ENCODE measurements around the gene CITED2. TPM values are rescaled to one million over a fixed set of nuclear protein-coding genes. Genes with fewer than 3 reads are reported as not detected.

CITED2 gene
- total RNA-seq, 1 experiment from 2014 or later: 63.4 TPM

DNA sequence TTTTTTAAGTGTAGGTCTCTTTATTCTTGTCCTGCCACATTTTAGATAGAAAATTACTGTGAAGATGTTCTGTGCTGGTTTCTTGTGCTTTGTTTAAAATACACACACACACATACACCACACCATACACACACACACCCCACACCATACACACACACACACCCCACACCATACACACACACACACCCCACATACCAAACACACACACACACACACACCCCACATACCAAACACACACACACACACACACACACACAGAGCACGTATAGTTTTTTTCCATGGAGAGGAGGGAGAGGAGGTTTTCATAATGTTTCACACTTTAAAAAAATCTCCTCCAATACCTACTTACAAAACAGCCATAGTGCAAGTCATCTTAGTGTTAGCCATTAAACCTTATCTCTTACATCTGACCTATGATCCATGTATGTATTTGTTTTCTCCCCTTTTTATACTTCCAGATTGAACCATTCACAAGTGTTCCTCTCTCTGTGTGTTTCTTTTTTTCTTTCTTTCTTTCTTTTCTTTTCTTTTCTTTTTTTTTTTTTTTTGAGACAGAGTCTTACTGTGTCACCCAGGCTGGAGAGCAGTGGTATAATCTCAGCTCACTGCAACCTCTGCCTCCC is 19.7 kb upstream of the CITED2 start:
- ChIA-PET POLR2A (no interaction called here), CTCF (no interaction called here)
- peaks cover 14% of the 10 kb centered on the region for H3K4me1 Mint-ChIP-seq
- H3K4me3 Mint-ChIP-seq: no peak overlapping the region
- ATAC-seq: no peak
- no peak overlapping the region for H3K27ac Mint-ChIP-seq
- TF ChIP-seq, protein P1, sequence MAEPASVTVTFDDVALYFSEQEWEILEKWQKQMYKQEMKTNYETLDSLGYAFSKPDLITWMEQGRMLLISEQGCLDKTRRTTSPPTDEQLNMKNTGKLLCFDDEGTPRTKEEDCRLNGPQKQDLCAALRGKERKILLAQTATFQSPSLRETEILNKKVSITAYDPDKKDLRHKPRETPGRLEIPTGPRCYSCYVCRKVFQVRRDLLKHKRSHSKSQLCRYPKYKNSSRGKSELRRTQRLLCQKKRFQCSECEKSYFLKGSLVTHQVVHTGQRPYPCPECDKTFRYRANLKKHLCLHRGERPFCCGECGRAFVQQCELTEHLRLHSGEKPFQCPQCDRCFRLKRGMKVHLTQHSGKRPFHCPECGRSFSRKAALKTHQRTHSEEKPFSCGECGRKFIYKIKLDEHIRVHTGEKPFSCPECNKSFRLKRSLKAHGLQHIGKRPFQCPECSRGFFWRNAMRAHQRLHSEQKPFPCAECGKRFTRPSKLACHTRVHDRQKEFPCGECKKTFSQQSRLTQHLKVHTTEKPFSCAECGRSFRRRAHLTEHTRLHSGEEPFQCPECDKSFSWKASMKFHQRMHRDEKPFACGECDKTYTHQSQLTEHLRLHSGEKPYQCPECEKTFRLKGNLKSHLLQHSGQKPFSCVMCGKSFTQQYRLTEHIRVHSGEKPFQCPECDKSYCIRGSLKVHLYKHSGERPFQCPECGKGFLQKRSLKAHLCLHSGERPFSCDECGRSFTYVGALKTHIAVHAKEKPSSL (CRISPR knock-in tag; conservative IDR thresholded peaks at IDR 0.05): no peak
- TF ChIP-seq, protein P2, sequence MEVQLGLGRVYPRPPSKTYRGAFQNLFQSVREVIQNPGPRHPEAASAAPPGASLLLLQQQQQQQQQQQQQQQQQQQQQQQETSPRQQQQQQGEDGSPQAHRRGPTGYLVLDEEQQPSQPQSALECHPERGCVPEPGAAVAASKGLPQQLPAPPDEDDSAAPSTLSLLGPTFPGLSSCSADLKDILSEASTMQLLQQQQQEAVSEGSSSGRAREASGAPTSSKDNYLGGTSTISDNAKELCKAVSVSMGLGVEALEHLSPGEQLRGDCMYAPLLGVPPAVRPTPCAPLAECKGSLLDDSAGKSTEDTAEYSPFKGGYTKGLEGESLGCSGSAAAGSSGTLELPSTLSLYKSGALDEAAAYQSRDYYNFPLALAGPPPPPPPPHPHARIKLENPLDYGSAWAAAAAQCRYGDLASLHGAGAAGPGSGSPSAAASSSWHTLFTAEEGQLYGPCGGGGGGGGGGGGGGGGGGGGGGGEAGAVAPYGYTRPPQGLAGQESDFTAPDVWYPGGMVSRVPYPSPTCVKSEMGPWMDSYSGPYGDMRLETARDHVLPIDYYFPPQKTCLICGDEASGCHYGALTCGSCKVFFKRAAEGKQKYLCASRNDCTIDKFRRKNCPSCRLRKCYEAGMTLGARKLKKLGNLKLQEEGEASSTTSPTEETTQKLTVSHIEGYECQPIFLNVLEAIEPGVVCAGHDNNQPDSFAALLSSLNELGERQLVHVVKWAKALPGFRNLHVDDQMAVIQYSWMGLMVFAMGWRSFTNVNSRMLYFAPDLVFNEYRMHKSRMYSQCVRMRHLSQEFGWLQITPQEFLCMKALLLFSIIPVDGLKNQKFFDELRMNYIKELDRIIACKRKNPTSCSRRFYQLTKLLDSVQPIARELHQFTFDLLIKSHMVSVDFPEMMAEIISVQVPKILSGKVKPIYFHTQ (CRISPR knock-in tag; IDR thresholded peaks at IDR 0.05): no peak
- TF ChIP-seq FOXK1 (CRISPR knock-in tag; IDR thresholded peaks at IDR 0.05) (no peak), ATF2 (CRISPR knock-in tag; IDR thresholded peaks at IDR 0.05; ENCODE audit: borderline replicate concordance, low read depth) (no peak), ZNF121 (CRISPR knock-in tag; IDR thresholded peaks at IDR 0.05) (no peak), TCF7 (CRISPR knock-in tag; IDR thresholded peaks at IDR 0.05; ENCODE audit: low read depth) (no peak), IRF1 (CRISPR knock-in tag; IDR thresholded peaks at IDR 0.05) (no peak), OVOL2 (CRISPR knock-in tag; IDR thresholded peaks at IDR 0.05; ENCODE audit: borderline replicate concordance) (no peak), ZNF671 (CRISPR knock-in tag; IDR thresholded peaks at IDR 0.05) (no peak)
- TF ChIP-seq, protein P3, sequence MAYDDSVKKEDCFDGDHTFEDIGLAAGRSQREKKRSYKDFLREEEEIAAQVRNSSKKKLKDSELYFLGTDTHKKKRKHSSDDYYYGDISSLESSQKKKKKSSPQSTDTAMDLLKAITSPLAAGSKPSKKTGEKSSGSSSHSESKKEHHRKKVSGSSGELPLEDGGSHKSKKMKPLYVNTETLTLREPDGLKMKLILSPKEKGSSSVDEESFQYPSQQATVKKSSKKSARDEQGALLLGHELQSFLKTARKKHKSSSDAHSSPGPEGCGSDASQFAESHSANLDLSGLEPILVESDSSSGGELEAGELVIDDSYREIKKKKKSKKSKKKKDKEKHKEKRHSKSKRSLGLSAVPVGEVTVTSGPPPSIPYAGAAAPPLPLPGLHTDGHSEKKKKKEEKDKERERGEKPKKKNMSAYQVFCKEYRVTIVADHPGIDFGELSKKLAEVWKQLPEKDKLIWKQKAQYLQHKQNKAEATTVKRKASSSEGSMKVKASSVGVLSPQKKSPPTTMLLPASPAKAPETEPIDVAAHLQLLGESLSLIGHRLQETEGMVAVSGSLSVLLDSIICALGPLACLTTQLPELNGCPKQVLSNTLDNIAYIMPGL (CRISPR knock-in tag; IDR thresholded peaks at IDR 0.05): no peak
- TF ChIP-seq, protein P4, sequence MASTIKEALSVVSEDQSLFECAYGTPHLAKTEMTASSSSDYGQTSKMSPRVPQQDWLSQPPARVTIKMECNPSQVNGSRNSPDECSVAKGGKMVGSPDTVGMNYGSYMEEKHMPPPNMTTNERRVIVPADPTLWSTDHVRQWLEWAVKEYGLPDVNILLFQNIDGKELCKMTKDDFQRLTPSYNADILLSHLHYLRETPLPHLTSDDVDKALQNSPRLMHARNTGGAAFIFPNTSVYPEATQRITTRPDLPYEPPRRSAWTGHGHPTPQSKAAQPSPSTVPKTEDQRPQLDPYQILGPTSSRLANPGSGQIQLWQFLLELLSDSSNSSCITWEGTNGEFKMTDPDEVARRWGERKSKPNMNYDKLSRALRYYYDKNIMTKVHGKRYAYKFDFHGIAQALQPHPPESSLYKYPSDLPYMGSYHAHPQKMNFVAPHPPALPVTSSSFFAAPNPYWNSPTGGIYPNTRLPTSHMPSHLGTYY (CRISPR knock-in tag; IDR thresholded peaks at IDR 0.05): no peak
- no peak for DNase-seq (ENCODE audit: low spot score)
- H3K36me3 Mint-ChIP-seq: no peaks in the 10 kb centered on the region
- H3K27me3 Mint-ChIP-seq (ENCODE audit: low read depth): peaks cover 67% of the 10 kb centered on the region
- no peaks in the 10 kb centered on the region for H3K9me3 Mint-ChIP-seq

DNA sequence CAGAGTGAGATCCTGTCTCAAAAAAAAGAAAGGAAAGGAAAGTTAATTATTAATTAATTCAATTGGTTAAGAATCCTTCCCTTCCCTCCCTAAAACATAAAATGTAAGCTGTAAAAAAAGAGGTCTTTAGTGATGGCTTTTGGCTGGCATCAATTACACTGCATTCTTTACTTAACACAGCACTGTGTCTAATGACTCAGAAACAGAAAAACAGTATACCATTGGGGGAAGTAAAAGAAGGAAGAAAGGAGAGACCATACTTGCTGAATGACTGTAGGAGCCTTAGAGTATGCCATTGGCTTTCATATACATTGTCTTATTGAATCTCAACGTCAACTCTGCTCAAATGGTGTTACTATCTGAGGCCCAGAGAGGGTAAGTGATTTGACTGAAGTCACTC is 18.3 kb upstream of the CITED2 start:
- CTCF ChIA-PET: no interaction called here
- peaks cover 54% of the 10 kb centered on the region for H3K27me3 Mint-ChIP-seq (ENCODE audit: low read depth)
- no peak for DNase-seq (ENCODE audit: low spot score)

More for the DNA sequence above, 18.3 kb upstream of the CITED2 start:
- no peak for ATAC-seq
- TF ChIP-seq NFE2L1 (CRISPR knock-in tag; IDR thresholded peaks at IDR 0.05) (no peak), ZNF232 (CRISPR knock-in tag; IDR thresholded peaks at IDR 0.05) (no peak), TEAD1 (CRISPR knock-in tag; IDR thresholded peaks at IDR 0.05) (no peak), SOX15 (CRISPR knock-in tag; IDR thresholded peaks at IDR 0.05) (no peak), ZNF219 (CRISPR knock-in tag; IDR thresholded peaks at IDR 0.05; ENCODE audit: borderline replicate concordance) (no peak), NR2C2 (CRISPR knock-in tag; IDR thresholded peaks at IDR 0.05) (no peak)
- POLR2A ChIA-PET: interaction anchor here (0.8 to 1.1 kb wide), 2 partner anchors 19 to 20 kb away, joined by 3 to 4 read pairs; partner anchors contain the start of gene CITED2
- no peaks in the 10 kb centered on the region for H3K9me3 Mint-ChIP-seq
- no peak overlapping the region for H3K27ac Mint-ChIP-seq
- no peaks in the 10 kb centered on the region for H3K36me3 Mint-ChIP-seq
- peaks cover 14% of the 10 kb centered on the region for H3K4me1 Mint-ChIP-seq
- H3K4me3 Mint-ChIP-seq: no peak overlapping the region

Measured in WTC11 (cell line).